ENCODE results near the gene CCDC24. TPM values are rescaled to one million over a fixed set of nuclear protein-coding genes. Genes with fewer than 3 reads are reported as not detected.

The CCDC24 gene
- total RNA-seq, 2 donors from 2014 or later: 6.7 to 21.1 TPM

GRCh38 chr1:44016890-44017400, 25.5 kb downstream of the CCDC24 start:
- Histone ChIP-seq H3K36me3 (replicated peaks in 1 of 2; ENCODE audit: insufficient read depth in 1 of 2, low read depth in 2 of 2) (no peaks in the 10 kb centered on the region), H3K4me3 (no peak overlapping the region), H3K27ac (no peak overlapping the region), H3K4me1 (peaks cover 11% of the 10 kb centered on the region), H3K27me3 (no peaks in the 10 kb centered on the region), H3K9me3 (no peaks in the 10 kb centered on the region)
- intact Hi-C loops (cut with DNase I): no loop called here
- DNase-seq (no peak), ATAC-seq (no peak)
- WGBS, 2 donors: 84 to 89% methylated on average over 16 to 18 of the region's 20 CpGs
- TF ChIP-seq CTCF (IDR thresholded peaks at IDR 0.05) (no peak), POLR2A (IDR thresholded peaks at IDR 0.05) (no peak)

GRCh38 chr1:44019466-44019948, 28.1 kb downstream of the CCDC24 start:
- WGBS, 2 donors: 86 to 98% methylated on average over 5 to 10 of the region's 13 CpGs
- DNase-seq: no peak
- Histone ChIP-seq H3K9me3 (no peaks in the 10 kb centered on the region), H3K4me3 (no peak overlapping the region), H3K4me1 (no peaks in the 10 kb centered on the region), H3K27me3 (no peaks in the 10 kb centered on the region), H3K36me3 (replicated peaks in 1 of 2; ENCODE audit: insufficient read depth in 1 of 2, low read depth in 2 of 2) (no peaks in the 10 kb centered on the region), H3K27ac (no peak overlapping the region)
- no peak for ATAC-seq
- no peak for TF ChIP-seq CTCF (IDR thresholded peaks at IDR 0.05)
- no peak for TF ChIP-seq POLR2A (IDR thresholded peaks at IDR 0.05)
- intact Hi-C loops (cut with DNase I): no loop called here

- Histone ChIP-seq H3K4me3 (no peak overlapping the region), H3K9me3 (no peaks in the 10 kb centered on the region), H3K4me1 (no peaks in the 10 kb centered on the region), H3K36me3 (replicated peaks in 1 of 2; ENCODE audit: insufficient read depth in 1 of 2, low read depth in 2 of 2) (no peaks in the 10 kb centered on the region), H3K27ac (no peak overlapping the region), H3K27me3 (no peaks in the 10 kb centered on the region)
- ATAC-seq (no peak), DNase-seq (no peak)
- TF ChIP-seq POLR2A (IDR thresholded peaks at IDR 0.05): no peak
- TF ChIP-seq CTCF (IDR thresholded peaks at IDR 0.05): no peak
- intact Hi-C loops (cut with DNase I): no loop called here
- WGBS, 2 donors: 78 to 100% methylated on average over 1 to 6 of the region's 6 CpGs
Observed at GRCh38 chr1:44020464-44020863, 29.1 kb downstream of the CCDC24 start.

- H3K27ac ChIP-seq: no peak overlapping the region
- intact Hi-C loops (cut with DNase I): no loop called here
- ATAC-seq: no peak
- no peaks in the 10 kb centered on the region for H3K4me1 ChIP-seq
- H3K4me3 ChIP-seq: no peak overlapping the region
- no peaks in the 10 kb centered on the region for H3K36me3 ChIP-seq (replicated peaks in 1 of 2; ENCODE audit: insufficient read depth in 1 of 2, low read depth in 2 of 2)
- H3K9me3 ChIP-seq: no peaks in the 10 kb centered on the region
- WGBS, 2 donors: 91 to 100% methylated on average over 2 to 8 of the region's 8 CpGs
- DNase-seq: no peak
- no peaks in the 10 kb centered on the region for H3K27me3 ChIP-seq
- TF ChIP-seq POLR2A (IDR thresholded peaks at IDR 0.05): no peak
- no peak for TF ChIP-seq CTCF (IDR thresholded peaks at IDR 0.05)
Observed at GRCh38 chr1:44021156-44021555, 29.8 kb downstream of the CCDC24 start.
